Peyer's patch (tissue), 4 donors: ENCODE data around the gene PPP1CC.

Source experiments
- CTCF ChIP-seq, 6 experiments: fragments of 450-650 bp in 4 of 6; fragments of 200-600 bp in 2 of 6; sonication (generic) in 1 of 6; IDR thresholded peaks; one replicate each; pipeline ENCODE4 v1.5.1; 2017 to 2019; ENCODE audit warnings: antibody characterized with exemption in 6 of 6, mild to moderate bottlenecking in 3 of 6, moderate library complexity in 1 of 6
- POLR2A ChIP-seq, 2 donors: fragments of 450-650 bp; IDR thresholded peaks; one replicate each; pipeline ENCODE4 v1.5.1; 2017; ENCODE audit warnings: antibody characterized with exemption in 2 of 2, mild to moderate bottlenecking in 2 of 2, moderate library complexity in 2 of 2

GRCh38 chr12:110705309-110705708 lies 37.4 kb downstream of the PPP1CC start:
- no peak for TF ChIP-seq POLR2A (IDR thresholded peaks at IDR 0.05)
- TF ChIP-seq CTCF (IDR thresholded peaks at IDR 0.05) = no peak
